ENCODE measurements around the gene SP100.
A peak's percentile ranks its signal among the peaks of the same experiment; 100 is the strongest.
"Not testable (repeated sequence)": the region's sequence is repeated elsewhere in the genome, so short reads cannot be mapped to it uniquely, and the experiment has no call there.

SP100 gene

DNA sequence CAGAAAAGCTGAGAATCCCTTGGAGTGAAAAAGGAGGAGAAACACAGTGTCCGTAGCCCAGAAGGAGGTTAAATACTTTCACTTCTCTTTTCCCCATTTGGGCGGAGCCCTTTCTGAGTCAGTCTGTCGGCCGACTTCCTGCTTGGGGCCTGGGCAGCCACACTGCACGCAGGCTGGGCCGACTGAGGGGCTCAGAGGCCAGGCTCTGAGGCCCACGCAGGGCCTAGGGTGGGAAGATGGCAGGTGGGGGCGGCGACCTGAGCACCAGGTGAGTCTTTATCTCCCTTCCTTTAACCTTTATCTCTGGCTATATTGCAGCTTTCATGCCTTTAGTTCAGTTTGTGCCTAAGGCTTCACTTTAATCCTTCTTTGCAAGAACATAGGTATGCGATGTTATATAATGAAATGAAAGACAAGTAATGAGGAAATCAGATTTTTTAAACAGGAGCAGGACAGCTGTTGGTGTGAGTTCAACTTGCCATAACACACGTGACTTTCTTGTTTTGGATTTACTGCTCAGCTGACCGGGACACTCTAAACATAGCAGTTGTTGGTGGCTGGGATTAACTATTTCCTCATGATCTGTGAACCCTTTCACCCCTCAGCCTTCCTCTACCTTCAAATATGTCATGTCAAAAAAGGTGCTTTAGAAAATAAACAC lies at the start of gene SP100:
TSS of gene SP100 (plus strand) at position 141 of the 661 bp plus-strand sequence. CDS start at position 237, 96 bp downstream.
- H3K4me1 Mint-ChIP-seq (ENCODE audit: low read depth): peaks cover 71% of the 10 kb centered on the region

DNA sequence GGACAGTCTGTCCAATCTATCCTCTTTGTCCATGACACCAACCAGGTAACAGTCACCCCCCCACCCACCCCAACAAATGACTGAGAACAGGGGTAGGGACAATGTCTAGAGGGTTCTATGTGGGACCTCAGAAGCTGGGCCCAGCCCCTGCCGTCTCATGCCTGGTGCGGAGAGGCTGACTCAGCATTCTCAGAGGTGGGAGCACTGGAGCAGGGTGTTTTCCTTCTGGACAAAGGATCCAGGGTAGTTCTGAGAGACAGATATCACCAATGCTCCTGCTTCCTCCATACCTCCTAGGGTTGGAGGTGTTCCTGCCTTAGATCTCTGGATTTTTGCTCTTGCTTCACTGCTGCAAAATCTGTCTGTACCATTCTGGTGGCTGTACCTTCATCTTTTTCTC lies 33.9 kb upstream of the SP100 start:
- no peak overlapping the region for H3K27ac Mint-ChIP-seq
- no peaks in the 10 kb centered on the region for H3K27me3 Mint-ChIP-seq
- DNase-seq: no peak
- H3K4me1 Mint-ChIP-seq (ENCODE audit: low read depth): peaks cover 9% of the 10 kb centered on the region
- H3K9me3 Mint-ChIP-seq: no peaks in the 10 kb centered on the region
- H3K4me3 Mint-ChIP-seq: no peak overlapping the region
- peaks cover 75% of the 10 kb centered on the region for H3K36me3 Mint-ChIP-seq (ENCODE audit: low read depth)

More for the DNA sequence above, at the start of gene SP100:
- Mint-ChIP-seq H3K4me3 (peak within 1 kb of the TSS; percentile 92), H3K9me3 (no peaks in the 10 kb centered on the region), H3K27ac (peak within 1 kb of the TSS; percentile 98), H3K36me3 (ENCODE audit: low read depth) (peaks cover 41% of the 10 kb centered on the region), H3K27me3 (no peaks in the 10 kb centered on the region)
- peak; percentile 78 for DNase-seq

GRCh38 chr2:230383453-230383852 lies 32.5 kb upstream of the SP100 start:
- Mint-ChIP-seq H3K27ac (no peak overlapping the region), H3K4me3 (no peak overlapping the region), H3K4me1 (ENCODE audit: low read depth) (peaks cover 4% of the 10 kb centered on the region), H3K36me3 (ENCODE audit: low read depth) (peaks cover 75% of the 10 kb centered on the region), H3K27me3 (no peaks in the 10 kb centered on the region), H3K9me3 (no peaks in the 10 kb centered on the region)
- no peak for DNase-seq

DNA sequence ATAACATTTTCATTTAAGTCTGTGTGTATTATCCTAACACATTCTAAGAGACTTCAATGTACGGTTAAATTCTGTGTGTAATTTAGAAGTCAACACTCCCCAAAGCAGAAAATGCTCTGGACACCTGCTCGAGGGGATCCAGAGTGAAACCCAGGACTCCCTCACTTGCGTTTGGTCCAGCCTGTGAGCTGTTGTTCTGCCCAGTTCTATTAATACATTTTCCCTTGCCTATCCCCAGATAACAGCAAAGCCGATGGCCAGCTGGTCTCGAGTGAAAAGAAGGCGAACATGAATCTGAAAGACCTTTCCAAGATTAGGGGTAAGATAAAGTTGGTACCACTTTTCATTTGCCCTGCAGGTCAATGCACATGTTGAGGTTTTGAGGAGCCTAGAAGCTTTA lies 31.0 kb upstream of the SP100 start:
- H3K27ac Mint-ChIP-seq: no peak overlapping the region
- H3K27me3 Mint-ChIP-seq: no peaks in the 10 kb centered on the region
- no peaks in the 10 kb centered on the region for H3K4me1 Mint-ChIP-seq (ENCODE audit: low read depth)
- peaks cover 80% of the 10 kb centered on the region for H3K36me3 Mint-ChIP-seq (ENCODE audit: low read depth)
- DNase-seq: no peak
- H3K4me3 Mint-ChIP-seq: no peak overlapping the region
- H3K9me3 Mint-ChIP-seq: no peaks in the 10 kb centered on the region

- no peaks in the 10 kb centered on the region for H3K4me1 Mint-ChIP-seq (ENCODE audit: low read depth)
- no peak overlapping the region for H3K4me3 Mint-ChIP-seq
- DNase-seq: no peak
- no peak overlapping the region for H3K27ac Mint-ChIP-seq
- peaks cover 99% of the 10 kb centered on the region for H3K36me3 Mint-ChIP-seq (ENCODE audit: low read depth)
- peaks cover 4% of the 10 kb centered on the region for H3K9me3 Mint-ChIP-seq
- H3K27me3 Mint-ChIP-seq: no peaks in the 10 kb centered on the region
Measured at GRCh38 chr2:230394301-230394700, 21.7 kb upstream of the SP100 start.

GRCh38 chr2:230398698-230399097 lies 17.3 kb upstream of the SP100 start:
- Mint-ChIP-seq H3K27ac (peak overlapping the region; percentile 30), H3K36me3 (ENCODE audit: low read depth) (peaks cover 92% of the 10 kb centered on the region)
- not testable (repeated sequence) for H3K9me3 Mint-ChIP-seq; H3K4me3 Mint-ChIP-seq; H3K4me1 Mint-ChIP-seq (ENCODE audit: low read depth); H3K27me3 Mint-ChIP-seq; DNase-seq

DNA sequence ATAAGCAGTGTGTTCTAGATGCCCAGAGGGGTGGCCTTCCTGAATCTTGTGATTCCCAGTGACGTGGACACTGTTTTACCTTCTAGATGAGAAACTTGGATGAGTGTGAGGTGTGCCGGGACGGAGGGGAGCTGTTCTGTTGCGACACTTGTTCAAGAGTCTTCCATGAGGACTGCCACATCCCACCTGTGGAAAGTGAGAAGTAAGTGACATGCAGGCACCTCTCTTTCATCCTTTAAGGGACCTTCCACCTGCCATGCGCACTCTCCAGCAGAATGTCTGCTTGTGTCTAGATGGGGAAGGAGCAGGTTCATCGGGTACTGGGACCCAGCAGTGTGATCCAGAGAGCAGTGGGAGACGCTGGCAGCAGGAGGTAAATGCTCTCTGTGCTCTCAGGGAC lies 16.0 kb upstream of the SP100 start:
- H3K36me3 Mint-ChIP-seq (ENCODE audit: low read depth): peaks cover 92% of the 10 kb centered on the region
- no peak for DNase-seq
- H3K27me3 Mint-ChIP-seq: no peaks in the 10 kb centered on the region
- no peak overlapping the region for H3K27ac Mint-ChIP-seq
- no peaks in the 10 kb centered on the region for H3K9me3 Mint-ChIP-seq
- no peaks in the 10 kb centered on the region for H3K4me1 Mint-ChIP-seq (ENCODE audit: low read depth)
- no peak overlapping the region for H3K4me3 Mint-ChIP-seq

DNA sequence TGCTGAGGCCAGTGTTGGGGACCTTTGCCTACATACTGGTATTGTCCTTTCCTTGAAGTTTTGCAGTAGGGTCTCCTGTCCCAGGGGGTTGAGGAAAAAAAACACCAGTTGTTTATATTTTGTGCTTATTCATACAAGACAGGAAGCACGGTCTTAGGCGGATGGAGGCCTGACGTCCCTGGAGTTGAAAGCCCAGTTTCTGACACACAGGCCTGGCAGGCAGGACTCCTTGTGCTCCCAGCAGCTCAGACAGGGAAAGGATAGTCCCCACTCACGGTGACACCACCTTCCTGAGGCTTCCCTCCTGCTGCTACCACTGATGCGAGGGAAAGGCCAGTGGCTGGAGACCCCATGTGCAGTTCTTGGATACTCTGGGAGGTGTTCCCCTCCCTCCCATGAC lies 15.5 kb upstream of the SP100 start:
- Mint-ChIP-seq H3K27ac (no peak overlapping the region), H3K4me1 (ENCODE audit: low read depth) (no peaks in the 10 kb centered on the region), H3K4me3 (no peak overlapping the region), H3K36me3 (ENCODE audit: low read depth) (peaks cover 92% of the 10 kb centered on the region), H3K27me3 (no peaks in the 10 kb centered on the region), H3K9me3 (no peaks in the 10 kb centered on the region)
- DNase-seq: no peak

- H3K4me1 Mint-ChIP-seq (ENCODE audit: low read depth); H3K4me3 Mint-ChIP-seq; H3K27me3 Mint-ChIP-seq; H3K27ac Mint-ChIP-seq; H3K9me3 Mint-ChIP-seq; DNase-seq: not testable (repeated sequence)
- H3K36me3 Mint-ChIP-seq (ENCODE audit: low read depth): peaks cover 92% of the 10 kb centered on the region
Measured at GRCh38 chr2:230401026-230401425, 15.0 kb upstream of the SP100 start.

GRCh38 chr2:230403746-230404145 lies 12.3 kb upstream of the SP100 start:
- Mint-ChIP-seq H3K27me3 (no peaks in the 10 kb centered on the region), H3K36me3 (ENCODE audit: low read depth) (peaks cover 79% of the 10 kb centered on the region), H3K4me1 (ENCODE audit: low read depth) (peaks cover 13% of the 10 kb centered on the region), H3K4me3 (no peak overlapping the region), H3K27ac (no peak overlapping the region), H3K9me3 (no peaks in the 10 kb centered on the region)
- no peak for DNase-seq

DNA sequence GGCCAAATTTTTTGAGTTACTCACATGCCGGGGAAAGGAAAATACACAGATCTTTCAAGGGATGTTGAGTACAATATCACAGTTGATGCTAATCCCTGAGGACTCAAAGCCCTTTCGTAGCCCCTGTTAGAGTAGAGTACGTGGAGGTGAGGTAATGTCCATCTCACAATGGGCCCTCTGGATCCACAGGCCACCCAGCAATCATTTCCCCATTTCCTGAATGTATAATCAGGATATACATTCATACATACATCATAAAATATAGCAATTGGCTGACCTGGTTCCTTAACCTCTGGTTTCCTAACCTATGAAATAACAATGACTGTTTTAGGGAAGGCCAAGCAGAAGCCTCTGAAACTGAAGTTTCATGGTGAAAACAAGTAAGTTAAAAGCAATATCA lies 10.2 kb upstream of the SP100 start:
- no peaks in the 10 kb centered on the region for H3K27me3 Mint-ChIP-seq
- DNase-seq: no peak
- H3K4me3 Mint-ChIP-seq: no peak overlapping the region
- peaks cover 33% of the 10 kb centered on the region for H3K4me1 Mint-ChIP-seq (ENCODE audit: low read depth)
- H3K36me3 Mint-ChIP-seq (ENCODE audit: low read depth): peaks cover 59% of the 10 kb centered on the region
- H3K9me3 Mint-ChIP-seq: no peaks in the 10 kb centered on the region
- H3K27ac Mint-ChIP-seq: no peak overlapping the region

- H3K36me3 Mint-ChIP-seq (ENCODE audit: low read depth): peaks cover 42% of the 10 kb centered on the region
- no peak overlapping the region for H3K4me3 Mint-ChIP-seq
- no peaks in the 10 kb centered on the region for H3K9me3 Mint-ChIP-seq
- H3K27me3 Mint-ChIP-seq: no peaks in the 10 kb centered on the region
- H3K27ac Mint-ChIP-seq: peak overlapping the region; percentile 20
- DNase-seq: no peak
- H3K4me1 Mint-ChIP-seq (ENCODE audit: low read depth): peaks cover 52% of the 10 kb centered on the region
Measured at GRCh38 chr2:230408244-230408842, 7.7 kb upstream of the SP100 start.

GRCh38 chr2:230409316-230409715 lies 6.7 kb upstream of the SP100 start:
- DNase-seq, H3K27ac Mint-ChIP-seq, H3K4me3 Mint-ChIP-seq, H3K9me3 Mint-ChIP-seq, H3K27me3 Mint-ChIP-seq: not testable (repeated sequence)
- peaks cover 61% of the 10 kb centered on the region for H3K4me1 Mint-ChIP-seq (ENCODE audit: low read depth)
- peaks cover 32% of the 10 kb centered on the region for H3K36me3 Mint-ChIP-seq (ENCODE audit: low read depth)

DNA sequence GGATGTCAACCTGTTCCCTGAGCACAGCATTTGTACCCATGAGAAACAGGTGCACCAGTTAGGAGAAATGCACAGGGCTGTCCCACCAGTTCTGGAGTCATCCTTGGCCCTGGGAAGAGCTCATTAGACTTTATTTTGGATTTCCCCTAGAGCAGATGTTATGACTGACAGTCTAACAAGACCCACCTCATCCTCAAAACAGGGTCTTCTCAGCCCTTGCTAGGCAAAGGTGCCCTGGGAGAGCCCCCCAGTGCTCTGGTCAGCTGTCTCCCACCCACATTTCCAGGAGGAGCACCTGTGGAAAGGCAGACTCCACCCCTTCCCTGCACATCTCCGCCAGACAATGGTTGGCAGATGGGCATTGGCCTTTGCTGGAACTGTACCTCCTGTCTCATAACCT lies 5.7 kb upstream of the SP100 start:
- no peak overlapping the region for H3K4me3 Mint-ChIP-seq
- H3K27ac Mint-ChIP-seq: no peak overlapping the region
- peaks cover 70% of the 10 kb centered on the region for H3K4me1 Mint-ChIP-seq (ENCODE audit: low read depth)

DNA sequence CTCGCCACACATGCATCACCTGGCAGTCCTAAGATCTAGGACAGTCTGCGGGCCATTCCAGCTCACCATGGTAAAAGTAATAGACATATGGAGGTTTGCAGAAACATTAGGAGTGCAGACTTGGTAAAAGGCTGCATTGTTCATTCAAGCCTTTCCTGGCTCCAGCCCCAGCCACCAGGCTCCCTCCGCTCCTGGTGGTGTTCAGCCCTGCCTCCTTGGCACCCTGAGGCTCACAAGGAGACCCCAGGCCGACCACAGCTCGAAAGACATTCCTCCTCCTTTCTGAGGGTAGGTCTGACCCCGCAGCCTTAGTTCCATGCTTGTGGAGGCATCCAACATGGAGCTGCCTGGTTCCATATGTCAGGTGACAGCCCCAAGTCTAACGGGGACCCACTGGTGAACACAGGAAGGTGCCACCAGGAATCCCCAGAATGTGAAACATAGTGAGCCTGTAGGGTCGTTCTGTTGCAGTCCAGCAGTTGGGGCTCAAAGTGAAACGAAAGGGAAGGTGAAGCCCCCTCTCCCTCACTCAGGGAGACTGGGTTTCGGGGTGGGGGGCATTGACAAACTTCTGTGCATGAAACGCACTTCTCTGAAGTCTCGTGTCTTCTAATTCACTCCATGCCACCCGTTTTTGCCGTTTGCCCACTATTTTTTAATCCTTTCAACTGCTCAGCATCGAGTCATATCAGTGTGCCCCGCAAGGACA lies 5.0 kb upstream of the SP100 start:
- peak overlapping the region; percentile 90 for H3K4me3 Mint-ChIP-seq
- H3K27me3 Mint-ChIP-seq: no peaks in the 10 kb centered on the region
- DNase-seq: peak; percentile 39
- no peaks in the 10 kb centered on the region for H3K9me3 Mint-ChIP-seq
- peaks cover 76% of the 10 kb centered on the region for H3K4me1 Mint-ChIP-seq (ENCODE audit: low read depth)
- H3K36me3 Mint-ChIP-seq (ENCODE audit: low read depth): peaks cover 15% of the 10 kb centered on the region
- H3K27ac Mint-ChIP-seq: peak overlapping the region; percentile 97

More for the DNA sequence above, 5.7 kb upstream of the SP100 start:
- H3K9me3 Mint-ChIP-seq: no peaks in the 10 kb centered on the region
- H3K36me3 Mint-ChIP-seq (ENCODE audit: low read depth): peaks cover 23% of the 10 kb centered on the region
- no peak for DNase-seq
- no peaks in the 10 kb centered on the region for H3K27me3 Mint-ChIP-seq
